Stimulated activated CD8-positive, alpha-beta memory T cell treated with anti-CD3 and anti-CD28 coated beads, Interleukin-15, amount 100 ng/mL, for 24 hours (primary cell): ENCODE results near the gene NBPF12.
"Not testable (repeated sequence)": the region's sequence is repeated elsewhere in the genome, so short reads cannot be mapped to it uniquely, and the experiment has no call there.

Source experiments
- DNase-seq: peaks from one replicate; pipeline ENCODE4 v3.0.0-alpha.2; 2020; ENCODE audit warnings: low read depth

The NBPF12 gene

DNA sequence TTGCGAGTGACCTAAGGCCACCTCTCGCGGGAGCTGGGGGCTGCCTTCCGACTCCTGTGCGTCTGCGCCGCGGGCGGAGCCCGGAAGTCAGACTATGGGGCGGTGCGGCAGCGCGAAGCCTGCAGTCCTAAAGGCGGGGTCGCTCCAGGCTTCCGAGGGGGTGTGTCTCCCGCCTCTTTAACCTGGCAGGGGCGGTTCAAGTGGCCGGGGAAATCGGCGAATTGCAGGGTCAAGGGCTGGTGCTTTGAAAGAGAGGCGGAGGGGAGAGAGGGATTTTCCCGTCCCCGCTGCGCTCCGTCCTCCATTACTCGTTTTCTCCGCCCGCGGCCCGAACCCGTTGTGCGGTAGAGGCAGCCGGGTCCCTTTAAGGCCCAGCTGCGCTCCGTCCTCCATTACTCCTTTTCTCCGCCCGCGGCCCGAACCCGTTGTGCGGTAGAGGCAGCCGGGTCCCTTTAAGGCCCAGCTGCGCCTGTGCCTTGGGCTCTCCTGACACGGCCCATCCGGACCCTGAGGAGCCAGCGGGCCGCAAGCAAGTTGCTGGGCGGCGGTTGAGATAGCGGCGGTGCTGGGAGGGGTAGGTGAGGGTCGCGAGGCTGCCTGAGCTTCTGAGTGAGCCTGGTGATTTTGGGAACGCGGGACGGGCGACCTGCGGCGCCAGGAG lies at the start of gene NBPF12:
NBPF12 (plus strand) TSS at position 83 of the 661 bp plus-strand sequence. CDS start 21,820 bp downstream, outside the sequence.
- DNase-seq: peak; percentile 69

DNA sequence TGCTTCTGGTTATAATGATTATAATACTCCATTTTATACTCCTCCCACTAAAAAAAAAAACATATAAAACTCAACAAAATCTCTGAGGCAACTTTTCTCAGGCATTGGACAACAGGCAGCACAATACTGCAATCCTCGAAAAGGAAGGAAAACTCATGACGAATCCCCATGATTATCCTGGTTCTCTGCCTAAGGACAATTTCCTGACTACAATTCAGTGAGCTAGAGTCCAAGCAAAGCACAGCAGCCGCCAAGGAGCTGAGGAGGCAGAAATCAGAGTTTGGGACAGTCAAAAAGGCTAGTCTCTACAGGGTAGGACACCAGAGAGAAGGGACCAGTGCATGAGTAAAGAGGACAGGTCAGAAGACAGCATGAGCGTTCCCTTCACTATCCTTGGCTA lies 46.8 kb upstream of the NBPF12 start:
- DNase-seq: not testable (repeated sequence)

- DNase-seq: not testable (repeated sequence)
These were observed 45.8 kb upstream of the NBPF12 start for GRCh38 chr1:146892331-146892730.

DNA sequence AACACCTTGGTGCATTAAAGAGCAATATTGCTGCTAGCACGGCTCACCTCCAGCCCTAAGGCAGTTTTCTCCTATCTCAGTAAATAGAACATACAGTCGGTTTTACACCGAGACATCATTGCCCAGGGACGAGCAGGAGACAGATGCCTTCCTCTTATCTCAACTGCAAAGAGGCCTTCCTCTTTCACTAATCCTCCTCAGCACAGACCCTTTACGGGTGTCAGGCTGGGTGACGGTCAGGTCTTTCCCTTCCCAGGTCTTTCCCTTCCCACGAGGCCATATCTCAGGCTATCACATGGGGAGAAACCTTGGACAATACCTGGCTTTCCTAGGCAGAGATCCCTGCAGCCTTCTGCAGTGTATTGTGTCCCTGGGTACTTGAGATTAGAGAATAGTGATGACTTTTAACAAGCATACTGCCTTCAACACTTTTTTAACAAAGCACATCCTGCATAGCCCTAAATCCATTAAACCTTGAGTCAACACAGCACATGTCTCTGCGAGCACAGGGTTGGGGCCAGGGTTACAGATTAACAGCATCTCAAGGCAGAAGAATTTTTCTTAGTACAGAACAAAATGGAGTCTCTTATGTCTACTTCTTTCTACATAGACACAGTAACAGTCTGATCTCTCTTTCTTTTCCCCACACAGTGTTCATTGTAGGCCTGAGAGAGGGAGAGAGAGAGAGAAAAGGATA lies 30.4 kb upstream of the NBPF12 start:
- not testable (repeated sequence) for DNase-seq

GRCh38 chr1:146912975-146913374 lies 25.1 kb upstream of the NBPF12 start:
- DNase-seq: not testable (repeated sequence)

GRCh38 chr1:146920811-146921210 lies 17.3 kb upstream of the NBPF12 start:
- not testable (repeated sequence) for DNase-seq

GRCh38 chr1:146922614-146923013 lies 15.5 kb upstream of the NBPF12 start:
- DNase-seq: not testable (repeated sequence)

GRCh38 chr1:146924106-146924505 lies 14.0 kb upstream of the NBPF12 start:
- DNase-seq: not testable (repeated sequence)

- not testable (repeated sequence) for DNase-seq
These were observed 11.7 kb upstream of the NBPF12 start for GRCh38 chr1:146926413-146926812.

DNA sequence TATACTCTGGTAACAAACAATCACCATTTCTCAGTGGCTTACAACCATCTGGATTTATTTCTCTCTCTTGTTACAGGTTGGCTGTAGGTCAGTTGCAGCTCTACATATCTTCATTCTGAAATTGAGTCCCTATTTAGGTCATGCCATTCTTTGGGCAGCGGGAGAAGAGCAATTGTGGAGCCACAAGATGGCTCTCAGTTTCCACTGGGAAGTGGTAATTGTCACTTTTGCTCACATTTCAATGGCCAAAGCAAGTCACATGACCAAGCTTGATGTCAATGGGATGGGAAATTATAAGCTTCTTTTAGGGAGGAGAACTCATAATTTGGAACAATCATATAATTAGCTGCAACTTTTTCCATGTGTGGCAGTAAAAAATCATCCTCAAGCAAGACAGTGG lies 7.9 kb upstream of the NBPF12 start:
- DNase-seq: not testable (repeated sequence)

GRCh38 chr1:146934390-146935223 lies 3.5 kb upstream of the NBPF12 start:
- not testable (repeated sequence) for DNase-seq

DNA sequence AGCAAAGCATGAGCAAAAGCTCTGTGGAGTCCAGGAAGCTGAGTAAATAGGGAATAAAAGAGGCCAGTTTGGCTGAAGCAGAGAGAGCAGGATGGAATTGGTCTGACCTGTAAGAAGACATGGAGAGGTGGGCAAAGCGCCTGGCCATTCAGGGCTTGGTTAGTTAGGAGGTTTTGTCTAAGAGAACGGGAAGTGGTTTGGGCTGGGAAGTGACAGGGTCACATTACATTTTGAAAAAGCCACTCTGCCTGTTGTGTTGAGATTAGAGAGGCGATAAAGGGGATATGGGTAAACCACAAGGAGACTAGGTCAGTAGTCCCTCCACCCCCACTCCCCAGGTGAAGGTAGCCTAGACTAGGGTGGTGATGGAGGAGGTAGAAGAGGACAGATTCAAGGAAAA lies 662 bp upstream of the NBPF12 start:
- not testable (repeated sequence) for DNase-seq

GRCh38 chr1:146938927-146939786 lies 1.0 kb downstream of the NBPF12 start:
- DNase-seq: not testable (repeated sequence)

DNA sequence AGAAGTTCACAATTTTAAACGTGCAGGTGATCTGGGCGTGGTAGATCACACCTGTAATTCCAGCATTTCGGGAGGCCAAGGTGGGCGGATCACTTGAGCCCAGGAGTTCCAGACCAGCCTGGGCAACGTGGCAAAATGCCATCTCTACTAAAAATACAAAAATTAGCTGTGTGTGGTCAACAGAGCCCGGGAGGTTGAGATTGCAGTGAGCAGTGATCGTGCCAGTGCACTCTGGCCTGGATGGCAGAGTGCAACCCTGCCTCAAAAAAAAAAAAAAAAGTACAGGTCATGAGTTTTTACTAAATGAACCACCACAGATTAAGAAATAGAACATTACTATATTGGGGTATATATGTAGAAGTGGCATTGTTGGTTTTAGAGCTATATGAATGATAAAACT lies 2.2 kb downstream of the NBPF12 start:
- DNase-seq: not testable (repeated sequence)

- DNase-seq: not testable (repeated sequence)
These were observed 5.3 kb downstream of the NBPF12 start for GRCh38 chr1:146943342-146943886.

DNA sequence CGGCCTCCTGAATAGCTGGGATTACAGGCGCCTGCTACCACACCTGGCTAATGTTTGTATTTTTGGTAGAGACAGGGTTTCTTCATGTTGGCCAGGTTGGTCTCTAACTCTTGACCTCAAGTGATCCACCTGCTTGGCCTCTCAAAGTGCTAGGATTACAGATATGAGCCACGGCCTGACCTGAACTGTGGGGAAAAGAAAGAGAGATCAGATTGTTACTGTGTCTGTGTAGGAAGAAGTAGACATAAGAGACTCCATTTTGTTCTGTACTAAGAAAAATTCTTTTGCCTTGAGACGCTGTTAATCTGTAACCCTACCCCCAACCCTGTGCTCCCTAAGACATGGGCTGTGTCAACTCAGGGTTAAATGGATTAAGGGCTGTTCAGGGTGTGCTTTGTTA lies 10.0 kb downstream of the NBPF12 start:
- DNase-seq: not testable (repeated sequence)

GRCh38 chr1:146964340-146964739 lies 26.2 kb downstream of the NBPF12 start:
- DNase-seq: not testable (repeated sequence)

- DNase-seq: not testable (repeated sequence)
These were observed 28.2 kb downstream of the NBPF12 start for GRCh38 chr1:146966351-146966750.

- not testable (repeated sequence) for DNase-seq
These were observed 32.5 kb downstream of the NBPF12 start for GRCh38 chr1:146970656-146971055.

- not testable (repeated sequence) for DNase-seq
These were observed 34.6 kb downstream of the NBPF12 start for GRCh38 chr1:146972681-146973080.

GRCh38 chr1:146985855-146986254 lies 47.7 kb downstream of the NBPF12 start:
- not testable (repeated sequence) for DNase-seq
